ENCODE results near the gene PAQR6. TPM values are rescaled to one million over a fixed set of nuclear protein-coding genes. Genes with fewer than 3 reads are reported as not detected.

Gene PAQR6
- polyA plus RNA-seq, 4 donors = 3.0 to 8.7 (median 5.5) TPM

DNA sequence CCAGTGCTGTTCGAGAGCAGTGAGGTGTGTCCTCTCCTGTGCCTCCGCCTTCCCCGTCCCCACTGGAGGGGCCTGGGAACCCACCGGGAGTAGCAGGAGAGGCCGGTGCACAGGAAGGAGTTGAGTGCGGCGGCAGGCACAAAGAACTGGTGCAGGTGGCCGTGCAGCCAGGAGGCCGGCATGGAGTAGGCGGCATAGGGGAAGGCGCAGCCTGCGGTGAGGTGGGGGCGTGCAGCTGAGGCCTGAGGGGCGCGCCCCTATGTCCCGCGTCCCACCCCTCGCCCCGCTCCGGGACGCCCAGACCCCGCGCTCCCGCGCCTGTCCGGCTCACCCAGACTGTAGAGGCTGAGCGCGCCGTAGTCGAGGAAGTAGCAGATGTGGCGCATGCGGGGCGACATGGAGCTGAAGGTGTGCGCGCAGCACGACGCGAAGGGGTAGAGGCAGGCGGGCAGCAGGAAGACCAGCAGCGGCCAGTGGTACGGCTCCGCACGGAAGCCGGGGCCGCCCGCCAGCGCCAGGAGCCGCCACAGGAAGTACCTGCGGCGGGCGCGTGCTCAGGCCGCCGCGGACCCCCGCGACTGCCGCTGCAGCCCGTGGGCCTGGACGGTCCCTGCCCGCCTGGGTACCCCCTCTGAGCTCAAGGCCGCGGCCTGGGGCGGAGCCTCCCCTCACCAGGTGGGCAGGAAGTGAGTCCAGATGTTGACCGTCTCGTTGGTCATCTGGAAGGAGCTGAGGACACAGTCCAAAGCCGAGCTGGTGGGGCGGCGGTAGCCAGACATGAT is 2.2 kb downstream of the PAQR6 start:
- Histone ChIP-seq H3K4me1 (ENCODE audit: control insufficient read depth in 3 of 3, insufficient read depth in 2 of 3, low read depth in 1 of 3, low read length in 2 of 3) (peaks cover 0 to 7% (median 0%) of the 10 kb centered on the region in 3 donors), H3K9me3 (ENCODE audit: control insufficient read depth in 2 of 2, insufficient read depth in 1 of 2, low read depth in 1 of 2, low read length in 1 of 2) (no peaks in the 10 kb centered on the region), H3K4me3 (ENCODE audit: low read depth in 1 of 3, low read length in 3 of 3) (peak overlapping the region in 2 of 3 donors; percentile 24 to 39), H3K27ac (ENCODE audit: low read depth in 1 of 3, low read length in 2 of 3) (peak overlapping the region in 2 of 3 donors; percentile 23 to 24), H3K36me3 (ENCODE audit: control insufficient read depth in 3 of 3, insufficient read depth in 2 of 3, low read depth in 1 of 3, low read length in 3 of 3) (peaks cover 4 to 64% (median 7%) of the 10 kb centered on the region in 3 donors), H3K27me3 (ENCODE audit: control insufficient read depth in 3 of 3, insufficient read depth in 3 of 3, low read length in 3 of 3) (peaks cover 0 to 18% (median 6%) of the 10 kb centered on the region in 3 donors)
- FAIRE-seq = no peak
- DNase-seq = peak; percentile 38 to 69
- 2 to 4% (median 2%) methylated on average over 59 to 69 of the region's 69 CpGs for WGBS, 3 donors

DNA sequence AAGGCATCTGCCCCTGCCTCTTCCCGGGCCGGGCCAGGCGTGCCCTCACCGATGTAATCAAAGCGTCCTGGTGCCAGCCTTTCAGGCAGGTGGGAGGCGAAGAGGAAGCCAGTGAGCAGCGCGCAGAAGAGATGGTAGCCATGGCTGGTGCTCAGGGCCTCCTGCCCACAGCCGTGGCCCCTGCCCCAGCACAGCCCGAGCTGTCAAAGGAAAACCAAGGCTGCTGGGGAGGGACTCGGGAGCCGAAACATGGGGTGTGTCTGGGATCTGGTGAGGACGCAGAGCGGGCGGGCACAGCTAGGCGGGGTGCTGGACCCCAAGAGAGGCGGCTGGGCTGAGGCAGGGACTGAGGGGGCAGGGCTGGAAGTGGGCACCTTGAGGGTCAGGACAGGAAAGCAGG is 3.1 kb downstream of the PAQR6 start:
- H3K27me3 ChIP-seq (ENCODE audit: control insufficient read depth in 3 of 3, insufficient read depth in 3 of 3, low read length in 3 of 3) = peaks cover 0 to 18% (median 6%) of the 10 kb centered on the region in 3 donors
- 34 to 86% (median 63%) methylated on average over 17 of the region's 17 CpGs for WGBS, 3 donors
- no peak for DNase-seq
- no peaks in the 10 kb centered on the region for H3K9me3 ChIP-seq (ENCODE audit: control insufficient read depth in 2 of 2, insufficient read depth in 1 of 2, low read depth in 1 of 2, low read length in 1 of 2)
- H3K27ac ChIP-seq (ENCODE audit: low read depth in 1 of 3, low read length in 2 of 3) = no peak overlapping the region
- no peak overlapping the region for H3K4me3 ChIP-seq (ENCODE audit: low read depth in 1 of 3, low read length in 3 of 3)
- peaks cover 1 to 61% (median 7%) of the 10 kb centered on the region in 3 donors for H3K36me3 ChIP-seq (ENCODE audit: control insufficient read depth in 3 of 3, insufficient read depth in 2 of 3, low read depth in 1 of 3, low read length in 3 of 3)
- peaks cover 0 to 7% (median 0%) of the 10 kb centered on the region in 3 donors for H3K4me1 ChIP-seq (ENCODE audit: control insufficient read depth in 3 of 3, insufficient read depth in 2 of 3, low read depth in 1 of 3, low read length in 2 of 3)
- FAIRE-seq = no peak

DNA sequence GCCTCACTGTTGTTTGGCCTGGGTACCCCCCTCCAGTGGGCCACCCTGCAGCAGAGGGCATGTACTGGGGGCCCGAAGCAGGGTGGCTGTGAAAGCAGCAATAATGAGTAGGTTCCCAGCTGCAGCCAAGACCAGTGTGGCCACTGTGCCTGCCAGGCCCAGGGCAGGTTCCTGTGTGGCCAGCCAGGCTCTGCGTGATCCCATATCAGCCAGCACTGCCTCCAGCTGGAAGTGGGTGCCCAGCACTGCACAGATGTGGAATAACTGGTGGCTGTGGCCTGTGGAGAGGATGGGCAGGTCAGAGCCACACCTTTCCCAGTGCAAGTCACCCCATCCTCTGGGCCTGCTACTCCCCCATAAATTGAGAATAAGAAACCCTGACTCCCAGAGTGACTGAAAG is 3.7 kb downstream of the PAQR6 start:
- Histone ChIP-seq H3K4me1 (ENCODE audit: control insufficient read depth in 3 of 3, insufficient read depth in 2 of 3, low read depth in 1 of 3, low read length in 2 of 3) (peaks cover 0 to 7% (median 0%) of the 10 kb centered on the region in 3 donors), H3K27me3 (ENCODE audit: control insufficient read depth in 3 of 3, insufficient read depth in 3 of 3, low read length in 3 of 3) (peaks cover 0 to 18% (median 6%) of the 10 kb centered on the region in 3 donors), H3K27ac (ENCODE audit: low read depth in 1 of 3, low read length in 2 of 3) (no peak overlapping the region), H3K4me3 (ENCODE audit: low read depth in 1 of 3, low read length in 3 of 3) (no peak overlapping the region), H3K36me3 (ENCODE audit: control insufficient read depth in 3 of 3, insufficient read depth in 2 of 3, low read depth in 1 of 3, low read length in 3 of 3) (peaks cover 0 to 61% (median 11%) of the 10 kb centered on the region in 3 donors), H3K9me3 (ENCODE audit: control insufficient read depth in 2 of 2, insufficient read depth in 1 of 2, low read depth in 1 of 2, low read length in 1 of 2) (no peaks in the 10 kb centered on the region)
- FAIRE-seq = no peak
- no peak for DNase-seq
- WGBS, 3 donors = 71 to 95% (median 72%) methylated on average over 2 of the region's 2 CpGs

DNA sequence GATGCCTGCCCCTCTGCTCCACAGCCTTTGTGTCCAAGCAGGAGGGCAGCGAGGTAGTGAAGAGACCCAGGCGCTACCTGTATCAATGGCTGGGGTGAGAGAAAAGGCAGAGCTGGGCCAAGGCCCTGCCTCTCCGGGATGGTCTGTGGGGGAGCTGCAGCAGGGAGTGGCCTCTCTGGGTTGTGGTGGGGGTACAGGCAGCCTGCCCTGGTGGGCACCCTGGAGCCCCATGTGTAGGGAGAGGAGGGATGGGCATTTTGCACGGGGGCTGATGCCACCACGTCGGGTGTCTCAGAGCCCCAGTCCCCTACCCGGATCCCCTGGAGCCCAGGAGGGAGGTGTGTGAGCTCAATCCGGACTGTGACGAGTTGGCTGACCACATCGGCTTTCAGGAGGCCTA is 5.1 kb downstream of the PAQR6 start:
- 78 to 86% (median 86%) methylated on average over 10 of the region's 10 CpGs for WGBS, 3 donors
- Histone ChIP-seq H3K36me3 (ENCODE audit: control insufficient read depth in 3 of 3, insufficient read depth in 2 of 3, low read depth in 1 of 3, low read length in 3 of 3) (peaks cover 4 to 63% (median 8%) of the 10 kb centered on the region in 3 donors), H3K4me1 (ENCODE audit: control insufficient read depth in 3 of 3, insufficient read depth in 2 of 3, low read depth in 1 of 3, low read length in 2 of 3) (peaks cover 0 to 7% (median 0%) of the 10 kb centered on the region in 3 donors), H3K27me3 (ENCODE audit: control insufficient read depth in 3 of 3, insufficient read depth in 3 of 3, low read length in 3 of 3) (peaks cover 0 to 18% (median 6%) of the 10 kb centered on the region in 3 donors), H3K4me3 (ENCODE audit: low read depth in 1 of 3, low read length in 3 of 3) (no peak overlapping the region), H3K9me3 (ENCODE audit: control insufficient read depth in 2 of 2, insufficient read depth in 1 of 2, low read depth in 1 of 2, low read length in 1 of 2) (no peaks in the 10 kb centered on the region), H3K27ac (ENCODE audit: low read depth in 1 of 3, low read length in 2 of 3) (no peak overlapping the region)
- DNase-seq (no peak), FAIRE-seq (no peak)

DNA sequence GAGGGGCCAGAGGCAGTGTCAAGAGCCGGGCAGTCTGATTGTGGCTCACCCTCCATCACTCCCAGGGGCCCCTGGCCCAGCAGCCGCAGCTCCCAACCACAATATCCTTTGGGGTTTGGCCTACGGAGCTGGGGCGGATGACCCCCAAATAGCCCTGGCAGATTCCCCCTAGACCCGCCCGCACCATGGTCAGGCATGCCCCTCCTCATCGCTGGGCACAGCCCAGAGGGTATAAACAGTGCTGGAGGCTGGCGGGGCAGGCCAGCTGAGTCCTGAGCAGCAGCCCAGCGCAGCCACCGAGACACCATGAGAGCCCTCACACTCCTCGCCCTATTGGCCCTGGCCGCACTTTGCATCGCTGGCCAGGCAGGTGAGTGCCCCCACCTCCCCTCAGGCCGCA is 5.9 kb downstream of the PAQR6 start, which contains the start of gene BGLAP:
TSS of gene BGLAP (plus strand) at position 259 of the 400 bp plus-strand sequence. CDS start at position 307, 48 bp downstream.
- Histone ChIP-seq H3K36me3 (ENCODE audit: control insufficient read depth in 3 of 3, insufficient read depth in 2 of 3, low read depth in 1 of 3, low read length in 3 of 3) (peaks cover 5 to 66% (median 9%) of the 10 kb centered on the region in 3 donors), H3K4me3 (ENCODE audit: low read depth in 1 of 3, low read length in 3 of 3) (no peak within 1 kb of the TSS), H3K4me1 (ENCODE audit: control insufficient read depth in 3 of 3, insufficient read depth in 2 of 3, low read depth in 1 of 3, low read length in 2 of 3) (peaks cover 0 to 7% (median 0%) of the 10 kb centered on the region in 3 donors), H3K9me3 (ENCODE audit: control insufficient read depth in 2 of 2, insufficient read depth in 1 of 2, low read depth in 1 of 2, low read length in 1 of 2) (no peaks in the 10 kb centered on the region), H3K27ac (ENCODE audit: low read depth in 1 of 3, low read length in 2 of 3) (no peak within 1 kb of the TSS), H3K27me3 (ENCODE audit: control insufficient read depth in 3 of 3, insufficient read depth in 3 of 3, low read length in 3 of 3) (peaks cover 0 to 18% (median 6%) of the 10 kb centered on the region in 3 donors)
- 77 to 88% (median 81%) methylated on average over 12 to 14 of the region's 14 CpGs for WGBS, 3 donors
- DNase-seq (no peak), FAIRE-seq (no peak)

DNA sequence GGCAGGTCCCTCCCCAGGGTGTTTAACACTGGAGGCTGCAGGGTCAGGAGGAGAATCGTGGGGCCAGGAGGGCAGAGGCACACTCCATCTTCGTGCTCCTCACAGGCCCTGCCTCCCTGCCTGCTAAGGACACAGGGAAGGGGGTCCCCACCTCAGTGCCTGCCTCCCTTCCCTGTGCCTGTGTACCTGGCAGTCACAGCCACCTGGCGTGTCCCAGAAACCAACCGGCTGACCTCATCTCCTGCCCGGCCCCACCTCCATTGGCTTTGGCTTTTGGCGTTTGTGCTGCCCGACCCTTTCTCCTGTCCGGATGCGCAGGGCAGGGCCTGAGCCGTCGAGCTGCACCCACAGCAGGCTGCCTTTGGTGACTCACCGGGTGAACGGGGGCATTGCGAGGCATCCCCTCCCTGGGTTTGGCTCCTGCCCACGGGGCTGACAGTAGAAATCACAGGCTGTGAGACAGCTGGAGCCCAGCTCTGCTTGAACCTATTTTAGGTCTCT is 6.5 kb downstream of the PAQR6 start:
- no peak for FAIRE-seq
- 59 to 70% (median 61%) methylated on average over 14 to 15 of the region's 15 CpGs for WGBS, 3 donors
- H3K27ac ChIP-seq (ENCODE audit: low read depth in 1 of 3, low read length in 2 of 3) = no peak overlapping the region
- H3K9me3 ChIP-seq (ENCODE audit: control insufficient read depth in 2 of 2, insufficient read depth in 1 of 2, low read depth in 1 of 2, low read length in 1 of 2) = no peaks in the 10 kb centered on the region
- no peak overlapping the region for H3K4me3 ChIP-seq (ENCODE audit: low read depth in 1 of 3, low read length in 3 of 3)
- DNase-seq = no peak
- peaks cover 0 to 15% (median 6%) of the 10 kb centered on the region in 3 donors for H3K27me3 ChIP-seq (ENCODE audit: control insufficient read depth in 3 of 3, insufficient read depth in 3 of 3, low read length in 3 of 3)
- H3K4me1 ChIP-seq (ENCODE audit: control insufficient read depth in 3 of 3, insufficient read depth in 2 of 3, low read depth in 1 of 3, low read length in 2 of 3) = peaks cover 0 to 7% (median 0%) of the 10 kb centered on the region in 3 donors
- H3K36me3 ChIP-seq (ENCODE audit: control insufficient read depth in 3 of 3, insufficient read depth in 2 of 3, low read depth in 1 of 3, low read length in 3 of 3) = peaks cover 10 to 70% (median 10%) of the 10 kb centered on the region in 3 donors

DNA sequence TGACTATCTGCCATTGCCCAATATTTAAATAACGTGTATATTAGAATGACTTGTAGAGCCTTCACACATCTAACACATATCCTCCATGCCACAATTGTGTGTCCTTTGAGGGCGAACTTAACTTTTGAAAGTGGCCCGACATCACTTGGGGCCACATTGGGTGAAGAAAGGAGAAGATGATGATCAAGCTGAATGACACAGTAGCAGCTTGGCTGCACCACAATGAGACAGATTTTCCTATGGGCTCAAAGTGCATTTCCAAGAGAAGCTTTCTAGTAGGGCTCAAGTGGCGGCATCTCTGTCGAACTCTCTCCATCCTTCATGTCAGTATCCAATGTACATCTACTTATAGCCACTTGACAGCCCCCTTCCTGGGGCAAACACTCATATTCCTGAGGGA is 9.6 kb downstream of the PAQR6 start:
- peaks cover 10 to 86% (median 16%) of the 10 kb centered on the region in 3 donors for H3K36me3 ChIP-seq (ENCODE audit: control insufficient read depth in 3 of 3, insufficient read depth in 2 of 3, low read depth in 1 of 3, low read length in 3 of 3)
- no peaks in the 10 kb centered on the region for H3K9me3 ChIP-seq (ENCODE audit: control insufficient read depth in 2 of 2, insufficient read depth in 1 of 2, low read depth in 1 of 2, low read length in 1 of 2)
- WGBS, 3 donors = 92 to 97% (median 95%) methylated on average over 5 of the region's 5 CpGs
- no peaks in the 10 kb centered on the region for H3K27me3 ChIP-seq (ENCODE audit: control insufficient read depth in 3 of 3, insufficient read depth in 3 of 3, low read length in 3 of 3)
- FAIRE-seq (no peak), DNase-seq (no peak)
- H3K27ac ChIP-seq (ENCODE audit: low read depth in 1 of 3, low read length in 2 of 3) = no peak overlapping the region
- H3K4me1 ChIP-seq (ENCODE audit: control insufficient read depth in 3 of 3, insufficient read depth in 2 of 3, low read depth in 1 of 3, low read length in 2 of 3) = peaks cover 0 to 4% (median 0%) of the 10 kb centered on the region in 3 donors
- H3K4me3 ChIP-seq (ENCODE audit: low read depth in 1 of 3, low read length in 3 of 3) = no peak overlapping the region

DNA sequence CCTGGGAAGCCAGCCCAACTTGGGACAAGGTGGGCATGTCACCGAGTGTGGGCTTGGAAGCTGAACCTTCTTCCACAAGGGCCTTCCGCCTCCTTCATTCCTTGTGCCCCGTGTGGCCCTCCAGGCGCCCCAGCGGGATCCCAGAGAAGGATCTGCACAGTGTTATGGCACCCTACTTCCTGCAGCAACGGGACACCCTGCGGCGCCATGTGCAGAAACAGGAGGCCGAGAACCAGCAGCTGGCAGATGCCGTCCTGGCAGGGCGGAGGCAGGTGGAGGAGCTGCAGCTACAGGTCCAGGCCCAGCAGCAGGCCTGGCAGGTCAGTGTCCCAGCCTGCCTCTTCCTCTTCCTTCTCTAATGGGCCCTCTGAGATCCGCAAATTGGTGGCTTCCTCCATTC is 11.7 kb downstream of the PAQR6 start:
- Histone ChIP-seq H3K27ac (ENCODE audit: low read depth in 1 of 3, low read length in 2 of 3) (no peak overlapping the region), H3K4me1 (ENCODE audit: control insufficient read depth in 3 of 3, insufficient read depth in 2 of 3, low read depth in 1 of 3, low read length in 2 of 3) (peaks cover 0 to 7% (median 0%) of the 10 kb centered on the region in 3 donors), H3K9me3 (ENCODE audit: control insufficient read depth in 2 of 2, insufficient read depth in 1 of 2, low read depth in 1 of 2, low read length in 1 of 2) (no peaks in the 10 kb centered on the region), H3K36me3 (ENCODE audit: control insufficient read depth in 3 of 3, insufficient read depth in 2 of 3, low read depth in 1 of 3, low read length in 3 of 3) (peaks cover 10 to 80% (median 16%) of the 10 kb centered on the region in 3 donors), H3K4me3 (ENCODE audit: low read depth in 1 of 3, low read length in 3 of 3) (no peak overlapping the region), H3K27me3 (ENCODE audit: control insufficient read depth in 3 of 3, insufficient read depth in 3 of 3, low read length in 3 of 3) (no peaks in the 10 kb centered on the region)
- FAIRE-seq = no peak
- WGBS, 3 donors = 95 to 96% (median 96%) methylated on average over 11 to 12 of the region's 12 CpGs
- no peak for DNase-seq

Measured in small intestine (tissue), 7 donors.